Endodermal cell (in vitro differentiated cells): ENCODE results near the gene CORO2B. TPM values are rescaled to one million over a fixed set of nuclear protein-coding genes. Genes with fewer than 3 reads are reported as not detected.

Experiments used
- DNase-seq: peaks from one replicate; pipeline ENCODE4 v3.0.0-alpha.2; 2017
- H3K27ac ChIP-seq: 2 replicates; pipeline ENCODE4 v1.5.1; 2013; ENCODE audit warnings: mild to moderate bottlenecking, low read depth, low read length, moderate library complexity
- H3K27me3 ChIP-seq: 2 replicates; pipeline ENCODE4 v1.6.1; 2013; ENCODE audit warnings: mild to moderate bottlenecking, low read length, moderate library complexity; ENCODE audit not compliant: insufficient read depth, control insufficient read depth, poor library complexity, severe bottlenecking
- H3K36me3 ChIP-seq: 2 replicates; pipeline ENCODE4 v1.7.0; 2013; ENCODE audit warnings: mild to moderate bottlenecking, low read length, moderate library complexity; ENCODE audit not compliant: control insufficient read depth, insufficient read depth
- H3K4me1 ChIP-seq: one replicate; pipeline ENCODE4 v1.7.0; 2013; ENCODE audit warnings: low read length; ENCODE audit not compliant: control insufficient read depth, insufficient read depth
- H3K4me3 ChIP-seq: 2 replicates; pipeline ENCODE4 v1.5.1; 2013; ENCODE audit warnings: mild to moderate bottlenecking, low read length, moderate library complexity
- H3K9ac ChIP-seq: 2 replicates; pipeline ENCODE4 v1.6.1; 2013; ENCODE audit warnings: mild to moderate bottlenecking, low read length, moderate library complexity; ENCODE audit not compliant: poor library complexity, severe bottlenecking; ENCODE audit errors: extremely low read depth
- H3K9me3 ChIP-seq: 2 replicates; pipeline ENCODE4 v1.6.1; 2013; ENCODE audit warnings: mild to moderate bottlenecking, low read length, moderate library complexity; ENCODE audit not compliant: control insufficient read depth
- H3K27ac Mint-ChIP-seq: 2 replicates; pipeline ENCODE4 v1.8.0; 2020; ENCODE audit warnings: mixed read lengths
- H3K27me3 Mint-ChIP-seq: 2 replicates; pipeline ENCODE4 v1.8.0; 2021; ENCODE audit warnings: mild to moderate bottlenecking, mixed read lengths; ENCODE audit not compliant: insufficient read depth
- H3K36me3 Mint-ChIP-seq: 2 replicates; pipeline ENCODE4 v1.8.0; 2020; ENCODE audit warnings: low read depth, mixed read lengths
- H3K4me1 Mint-ChIP-seq: 2 replicates; pipeline ENCODE4 v1.8.0; 2020; ENCODE audit warnings: mixed read lengths
- H3K4me3 Mint-ChIP-seq: 2 replicates; pipeline ENCODE4 v1.8.0; 2020; ENCODE audit warnings: mild to moderate bottlenecking, moderate library complexity, mixed read lengths
- H3K9me3 Mint-ChIP-seq: 2 replicates; pipeline ENCODE4 v1.8.0; 2020; ENCODE audit warnings: mild to moderate bottlenecking, mixed read lengths
- CTCF ChIP-seq: fragments of 200-600 bp; sonication (generic); conservative IDR thresholded peaks from 2 replicates; pipeline ENCODE4 v1.5.0; 2021; ENCODE audit warnings: antibody characterized with exemption, mild to moderate bottlenecking
- WGBS, 2 experiments: methylation state at CpG; one replicate each; pipeline versions ENCODE4 v1.1.5 to v1.1.7; 2013; ENCODE audit warnings: missing lambda C conversion rate in 2 of 2, mixed read lengths in 1 of 2; ENCODE audit not compliant: insufficient coverage in 1 of 2, insufficient read length in 1 of 2; 5-methylcytosine and 5-hydroxymethylcytosine counted together
- total RNA-seq, 2 donors: library from RNA; stranded (reverse); fragmentation: NEBNext Ultra II Directional in 1 of 2; extraction: Animal tissue kit (Norgen Biotek cat#: 25700) in 1 of 2; gene quantifications; 2 replicates in 1 of 2; 3 replicates in 1 of 2; pipeline ENCODE4 v1.2.1, GENCODE V29; 2021

The CORO2B gene
- total RNA-seq, 2 donors from 2014 or later, result 1.1 to 1.2 TPM

- WGBS, 2 experiments, result 83 to 88% methylated on average over 5 to 6 of the region's 6 CpGs
- Histone ChIP-seq H3K27ac (no peak overlapping the region), H3K4me1 (peaks cover 15% of the 10 kb centered on the region), H3K27me3 (no peaks in the 10 kb centered on the region), H3K4me3 (no peak overlapping the region), H3K9ac (no peak overlapping the region), H3K9me3 (no peaks in the 10 kb centered on the region), H3K36me3 (no peaks in the 10 kb centered on the region)
- peaks cover 35% of the 10 kb centered on the region for H3K4me1 Mint-ChIP-seq
- H3K9me3 Mint-ChIP-seq, result no peaks in the 10 kb centered on the region
- H3K27ac Mint-ChIP-seq, result no peak overlapping the region
- no peak for DNase-seq
- no peak for TF ChIP-seq CTCF
- peaks cover 2% of the 10 kb centered on the region for H3K27me3 Mint-ChIP-seq
- no peaks in the 10 kb centered on the region for H3K36me3 Mint-ChIP-seq
- H3K4me3 Mint-ChIP-seq, result no peak overlapping the region
These were observed 123.1 kb downstream of the CORO2B start for GRCh38 chr15:68701886-68702285.

- Histone ChIP-seq H3K27me3 (no peaks in the 10 kb centered on the region), H3K9me3 (no peaks in the 10 kb centered on the region), H3K4me1 (peaks cover 14% of the 10 kb centered on the region), H3K27ac (no peak overlapping the region), H3K9ac (no peak overlapping the region), H3K4me3 (no peak overlapping the region), H3K36me3 (no peaks in the 10 kb centered on the region)
- Mint-ChIP-seq H3K4me1 (peaks cover 31% of the 10 kb centered on the region), H3K27me3 (peaks cover 4% of the 10 kb centered on the region), H3K27ac (peak overlapping the region; percentile 20), H3K9me3 (no peaks in the 10 kb centered on the region), H3K4me3 (no peak overlapping the region), H3K36me3 (no peaks in the 10 kb centered on the region)
- no peak for TF ChIP-seq CTCF
- DNase-seq, result peak; percentile 77
- WGBS, 2 experiments, result 33 to 42% methylated on average over 5 to 6 of the region's 6 CpGs
These were observed 125.8 kb downstream of the CORO2B start for GRCh38 chr15:68704496-68705021.

GRCh38 chr15:68706256-68706655 lies 127.5 kb downstream of the CORO2B start:
- no peak overlapping the region for H3K27ac Mint-ChIP-seq
- no peaks in the 10 kb centered on the region for H3K36me3 ChIP-seq
- H3K9ac ChIP-seq, result no peak overlapping the region
- H3K9me3 ChIP-seq, result no peaks in the 10 kb centered on the region
- H3K4me3 Mint-ChIP-seq, result no peak overlapping the region
- peaks cover 8% of the 10 kb centered on the region for H3K4me1 ChIP-seq
- no peak for TF ChIP-seq CTCF
- peaks cover 19% of the 10 kb centered on the region for H3K4me1 Mint-ChIP-seq
- no peak overlapping the region for H3K27ac ChIP-seq
- no peaks in the 10 kb centered on the region for H3K36me3 Mint-ChIP-seq
- DNase-seq, result no peak
- no peak overlapping the region for H3K4me3 ChIP-seq
- H3K27me3 Mint-ChIP-seq, result peaks cover 2% of the 10 kb centered on the region
- no peaks in the 10 kb centered on the region for H3K9me3 Mint-ChIP-seq
- no peaks in the 10 kb centered on the region for H3K27me3 ChIP-seq
- 98% methylated on average over 4 of the region's 4 CpGs; no CpG with 5 or more reads in 1 of the 2 experiments for WGBS, 2 experiments
